SK-N-MC (cell line): ENCODE data around the gene TMEM63C.

ENCODE experiments used
- DNase-seq: peaks from one replicate; pipeline ENCODE4 v3.0.0-alpha.2; 2011; ENCODE audit warnings: low read depth, low spot score
- H3K27ac ChIP-seq: fragments of 200-600 bp; sonication (generic); 2 replicates; pipeline ENCODE4 v1.5.1; 2016; ENCODE audit warnings: mixed run types
- H3K36me3 ChIP-seq: fragments of 200-600 bp; sonication (generic); 2 replicates; pipeline ENCODE4 v1.6.1; 2017; ENCODE audit warnings: antibody characterized with exemption, low read length, mixed read lengths; ENCODE audit not compliant: insufficient read depth
- H3K4me3 ChIP-seq: fragments of 200-600 bp; sonication (generic); 2 replicates; pipeline ENCODE4 v1.5.1; 2016
- H3K9ac ChIP-seq: fragments of 200-600 bp; sonication (generic); 2 replicates; pipeline ENCODE4 v1.8.0; 2017; ENCODE audit warnings: mixed run types, mixed read lengths; ENCODE audit not compliant: insufficient read length
- H3K9me3 ChIP-seq: fragments of 200-600 bp; sonication (generic); 2 replicates; pipeline ENCODE4 v1.6.1; 2017; ENCODE audit warnings: low read depth, mild to moderate bottlenecking, antibody characterized with exemption, low read length, moderate library complexity, mixed read lengths
- EZH2 ChIP-seq: fragments of 200-600 bp; sonication (generic); IDR thresholded peaks from one replicate; pipeline ENCODE4 v1.6.1; 2017; ENCODE audit warnings: antibody characterized with exemption
- FOXP2 ChIP-seq: optimal IDR thresholded peaks from 2 replicates; pipeline ENCODE3; 2011; ENCODE audit warnings: mild to moderate bottlenecking, moderate library complexity; ENCODE audit not compliant: insufficient read depth; ENCODE audit errors: extremely low read length, control extremely low read depth
- POLR2AphosphoS5 ChIP-seq: IDR thresholded peaks from 2 replicates; pipeline ENCODE4 v1.6.1; 2012; ENCODE audit warnings: mild to moderate bottlenecking, low read depth, low read length, borderline replicate concordance

Gene TMEM63C

DNA sequence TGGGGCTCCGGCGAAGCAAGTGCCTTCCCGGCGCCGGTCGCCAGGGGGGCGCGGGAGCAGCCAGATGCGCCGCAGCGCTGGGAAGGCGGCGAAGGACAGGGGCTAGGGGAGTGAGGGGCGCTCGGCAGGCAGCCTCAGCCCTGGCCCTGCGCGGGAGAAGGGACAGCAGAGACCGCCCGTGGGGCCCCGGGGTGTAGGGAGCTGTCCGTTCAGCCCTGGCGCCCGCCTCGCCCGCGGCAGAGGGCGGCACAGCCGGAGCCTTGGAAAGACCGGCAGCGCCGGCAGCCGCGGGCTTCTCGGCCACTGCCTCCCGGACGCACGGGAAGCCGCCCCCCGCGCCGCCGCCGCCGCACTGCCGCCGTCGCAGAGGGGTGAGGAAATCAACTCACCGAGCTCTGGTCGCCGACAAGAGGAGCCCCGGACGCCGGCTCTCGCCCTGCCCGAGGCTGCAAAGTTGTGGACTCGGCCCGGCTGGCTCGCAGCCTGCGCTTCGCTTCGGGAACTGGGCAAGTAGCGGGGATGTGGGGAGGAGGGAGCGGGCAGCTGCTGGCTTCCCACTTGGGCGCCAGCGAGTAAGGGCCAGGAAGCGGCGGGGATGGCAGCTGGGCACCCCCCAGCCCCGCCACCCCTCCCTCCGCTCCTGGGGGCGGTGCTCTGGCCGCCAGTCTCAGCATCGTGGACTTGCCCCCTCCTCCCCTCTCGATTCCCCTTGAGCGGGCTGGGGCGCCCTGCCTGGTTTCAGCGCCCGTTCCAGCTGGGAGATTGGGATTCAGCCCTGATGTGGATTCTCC, 40.2 kb upstream of the TMEM63C start, which contains the start of gene ZDHHC22:
TSS of gene ZDHHC22 (minus strand) at position 578 of the 791 bp plus-strand sequence. CDS start 2,053 bp downstream, outside the sequence.
- no peaks in the 10 kb centered on the region for H3K9me3 ChIP-seq
- no peak within 1 kb of the TSS for H3K27ac ChIP-seq
- no peak for DNase-seq
- H3K4me3 ChIP-seq = peak within 1 kb of the TSS; percentile 64
- TF ChIP-seq FOXP2 = no peak
- no peak for TF ChIP-seq POLR2AphosphoS5
- no peak for TF ChIP-seq EZH2
- no peaks in the 10 kb centered on the region for H3K36me3 ChIP-seq
- H3K9ac ChIP-seq = no peak within 1 kb of the TSS

DNA sequence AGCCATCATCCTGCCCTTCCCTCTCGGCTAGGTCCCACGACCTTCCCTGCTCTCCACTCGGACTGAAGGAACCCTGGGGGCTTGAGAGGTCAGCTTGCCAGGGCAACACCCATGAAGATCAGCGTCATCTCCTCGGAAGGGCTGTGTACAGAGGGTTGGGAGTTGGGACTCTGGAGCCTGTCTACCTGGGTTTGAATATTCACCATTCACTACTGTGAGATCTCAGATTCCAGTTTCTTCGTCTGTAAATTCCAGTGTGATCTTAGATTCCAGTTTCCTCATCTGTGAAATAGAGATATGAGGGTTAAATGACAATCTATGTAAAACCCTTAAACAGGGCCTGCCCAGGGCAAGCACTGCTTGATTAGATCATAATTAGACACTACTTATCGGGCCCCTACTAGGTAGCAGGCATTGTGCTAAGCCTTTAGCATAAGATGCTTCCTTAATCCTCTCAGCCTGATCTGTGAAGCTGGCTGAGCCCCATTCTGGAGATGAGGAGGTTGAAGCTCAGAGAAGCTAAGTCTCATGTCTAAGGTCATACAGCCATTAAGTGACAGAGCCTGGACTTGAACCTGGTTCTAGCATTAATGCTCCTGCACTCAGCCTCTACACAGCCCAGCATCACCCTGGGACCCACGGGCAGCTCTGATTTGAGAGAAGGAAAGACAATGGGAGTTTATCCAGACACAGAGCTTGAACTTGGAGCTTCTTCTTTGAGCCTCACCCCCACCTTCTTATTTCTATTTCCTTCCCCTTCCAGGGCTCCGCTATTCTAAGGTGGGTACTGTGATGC, 39.4 kb upstream of the TMEM63C start:
- Histone ChIP-seq H3K27ac (no peak overlapping the region), H3K36me3 (no peaks in the 10 kb centered on the region), H3K9ac (no peak overlapping the region), H3K4me3 (no peak overlapping the region), H3K9me3 (no peaks in the 10 kb centered on the region)
- TF ChIP-seq FOXP2 (no peak), EZH2 (no peak), POLR2AphosphoS5 (no peak)
- no peak for DNase-seq

DNA sequence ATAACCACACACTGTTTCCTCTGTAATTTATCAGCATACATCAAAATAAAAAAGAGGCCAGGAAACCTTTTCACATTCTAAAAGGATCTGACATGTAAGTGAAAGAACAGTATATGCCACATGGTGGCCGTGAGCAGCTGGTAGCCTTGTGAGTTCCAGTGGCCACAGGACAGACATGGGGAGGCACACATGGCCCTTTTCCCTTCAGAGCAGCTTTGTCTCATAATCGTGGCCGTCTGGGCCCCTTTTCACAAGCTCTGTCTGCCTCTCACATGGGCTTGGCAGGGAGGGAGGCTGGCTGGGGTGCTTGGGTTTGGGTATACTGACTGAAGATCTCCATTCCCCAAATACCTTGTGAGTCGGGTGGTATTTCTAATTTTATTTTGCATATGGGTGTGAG, 38.5 kb upstream of the TMEM63C start:
- no peak for DNase-seq
- Histone ChIP-seq H3K4me3 (no peak overlapping the region), H3K9me3 (no peaks in the 10 kb centered on the region), H3K36me3 (no peaks in the 10 kb centered on the region), H3K9ac (no peak overlapping the region), H3K27ac (no peak overlapping the region)
- TF ChIP-seq EZH2 = no peak
- TF ChIP-seq FOXP2 = no peak
- no peak for TF ChIP-seq POLR2AphosphoS5

DNA sequence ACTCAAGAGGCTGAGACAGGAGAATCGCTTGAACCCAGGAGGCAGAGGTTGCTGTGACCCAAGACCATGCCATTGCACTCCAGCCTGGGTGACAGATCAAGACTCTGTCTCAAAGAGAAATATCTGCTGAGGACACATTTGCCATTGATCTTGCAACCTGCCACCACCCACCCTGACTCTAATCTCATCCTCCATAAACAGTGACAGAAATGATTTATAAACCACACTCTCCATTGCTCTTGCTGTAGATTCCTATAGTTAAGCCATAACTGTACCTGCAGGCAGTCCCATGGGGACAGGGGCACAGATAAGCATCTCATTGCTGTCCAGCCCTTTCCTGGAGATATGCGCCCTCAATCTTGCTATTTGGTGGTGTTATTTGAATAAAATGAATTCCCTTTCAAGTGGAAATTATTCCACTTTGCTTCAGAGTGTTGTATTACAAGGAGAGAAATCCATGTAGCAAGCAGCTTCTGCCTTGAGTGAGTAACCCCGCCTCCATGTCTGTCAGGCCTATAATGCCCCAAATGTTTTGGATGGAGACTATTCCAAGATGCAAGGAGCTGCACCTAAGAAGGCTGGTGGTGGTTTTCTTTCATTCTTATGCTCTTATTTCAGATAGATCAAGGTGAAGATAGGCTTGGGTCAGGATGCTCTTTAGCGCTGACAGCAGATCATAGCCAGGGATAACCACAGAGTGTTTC, 37.0 kb upstream of the TMEM63C start:
- no peaks in the 10 kb centered on the region for H3K36me3 ChIP-seq
- H3K9me3 ChIP-seq = no peaks in the 10 kb centered on the region
- no peak overlapping the region for H3K27ac ChIP-seq
- no peak for DNase-seq
- TF ChIP-seq EZH2 = no peak
- TF ChIP-seq POLR2AphosphoS5 = no peak
- no peak for TF ChIP-seq FOXP2
- no peak overlapping the region for H3K4me3 ChIP-seq
- no peak overlapping the region for H3K9ac ChIP-seq

DNA sequence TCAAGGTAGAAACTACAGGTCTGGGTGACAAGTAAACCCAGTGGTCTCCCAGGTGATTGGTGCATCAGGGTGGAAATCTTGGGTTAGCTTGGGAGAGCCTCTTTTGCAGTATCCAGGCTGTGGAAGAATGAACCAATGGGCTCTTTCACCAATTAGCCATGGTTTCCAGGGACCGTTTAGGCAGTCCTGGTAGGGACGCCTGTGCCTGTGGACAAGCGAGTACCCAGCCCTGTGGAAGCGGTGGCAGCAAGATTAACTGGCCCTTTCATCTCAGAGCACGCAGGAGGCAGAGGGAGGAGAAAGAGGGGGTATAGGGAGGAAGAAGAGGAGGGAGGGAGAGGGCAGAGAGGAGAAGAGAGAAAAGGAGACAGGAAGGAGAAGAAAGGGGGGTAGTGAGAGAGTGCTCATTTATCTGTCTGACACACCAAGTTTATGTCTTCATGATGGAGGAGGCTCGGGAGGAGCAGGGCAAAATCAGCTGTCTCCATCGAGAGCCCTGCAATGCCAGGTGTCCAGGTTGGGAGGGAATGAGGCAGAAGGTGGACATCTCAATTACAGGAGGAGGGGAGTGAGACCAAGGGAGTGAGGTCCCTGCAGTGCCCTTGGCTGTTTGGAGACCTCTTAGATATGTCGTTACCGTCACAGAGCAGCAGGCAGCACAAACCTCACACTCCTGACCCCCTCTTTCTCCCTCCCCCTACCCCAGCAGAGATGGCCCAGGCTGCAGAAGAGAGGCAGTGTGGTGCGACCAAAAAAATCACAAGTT, 35.4 kb upstream of the TMEM63C start:
- Histone ChIP-seq H3K9me3 (no peaks in the 10 kb centered on the region), H3K36me3 (no peaks in the 10 kb centered on the region), H3K27ac (no peak overlapping the region), H3K9ac (no peak overlapping the region), H3K4me3 (no peak overlapping the region)
- DNase-seq = no peak
- TF ChIP-seq POLR2AphosphoS5 (no peak), EZH2 (no peak), FOXP2 (no peak)

DNA sequence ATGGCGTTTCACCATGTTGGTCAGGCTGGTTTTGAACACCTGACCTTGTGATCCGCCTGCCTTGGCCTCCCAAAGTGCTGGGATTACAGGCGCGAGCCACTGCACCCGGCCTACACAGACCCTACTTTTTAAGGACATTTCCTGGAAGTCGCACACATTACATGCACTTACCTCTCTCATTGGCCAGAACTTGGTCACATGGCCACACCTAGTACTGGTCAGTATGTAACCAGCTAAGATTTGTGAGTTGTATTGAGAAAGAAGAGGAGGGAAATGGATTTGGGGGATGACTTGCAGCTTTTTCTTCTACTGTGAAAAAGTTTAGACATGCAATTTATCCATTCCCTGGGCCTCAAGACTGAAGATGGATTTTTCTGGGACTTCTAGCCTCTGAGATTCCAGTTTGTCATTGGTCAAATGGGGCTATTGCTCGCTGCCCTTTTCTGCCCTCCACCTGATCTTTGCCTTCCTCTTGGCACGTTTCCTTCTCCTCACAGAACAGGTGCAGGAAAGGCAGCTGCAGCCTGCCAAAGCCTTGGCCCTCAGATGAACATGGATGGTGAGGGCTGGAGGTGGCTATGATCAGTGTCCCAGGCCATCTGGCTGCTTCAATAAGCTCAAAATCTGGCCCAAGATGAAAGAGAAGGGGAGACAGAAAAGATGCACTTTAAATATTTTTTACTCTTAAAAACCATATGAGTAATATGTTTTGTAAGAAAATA, 32.9 kb upstream of the TMEM63C start:
- Histone ChIP-seq H3K36me3 (no peaks in the 10 kb centered on the region), H3K4me3 (no peak overlapping the region), H3K27ac (no peak overlapping the region), H3K9ac (no peak overlapping the region), H3K9me3 (no peaks in the 10 kb centered on the region)
- no peak for DNase-seq
- no peak for TF ChIP-seq EZH2
- no peak for TF ChIP-seq POLR2AphosphoS5
- TF ChIP-seq FOXP2 = no peak

DNA sequence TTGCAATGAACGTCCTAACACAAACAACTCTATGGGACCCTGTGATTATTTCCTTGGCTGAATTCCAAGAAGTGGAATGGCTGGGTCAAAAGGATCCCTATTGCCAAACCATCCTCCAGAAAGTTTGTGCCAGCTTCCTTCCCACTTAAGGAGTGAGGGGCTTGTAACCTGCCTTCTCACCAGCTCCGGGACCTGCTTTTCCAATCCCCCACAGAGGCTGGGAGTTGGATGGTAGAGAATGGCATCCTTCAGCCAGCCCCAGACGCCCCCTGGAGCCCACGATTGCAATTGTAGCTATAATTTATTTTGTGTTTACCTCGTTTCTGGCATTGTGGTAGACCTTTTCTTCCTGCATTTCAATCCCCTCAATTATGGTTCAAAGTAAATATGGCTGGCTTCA, 30.4 kb upstream of the TMEM63C start:
- no peak overlapping the region for H3K4me3 ChIP-seq
- no peak for DNase-seq
- no peaks in the 10 kb centered on the region for H3K9me3 ChIP-seq
- H3K36me3 ChIP-seq = no peaks in the 10 kb centered on the region
- H3K27ac ChIP-seq = no peak overlapping the region
- TF ChIP-seq EZH2 (no peak), FOXP2 (no peak), POLR2AphosphoS5 (no peak)
- no peak overlapping the region for H3K9ac ChIP-seq
